HK-2 (cell line): ENCODE data around the gene G6PC3.
"Not testable (repeated sequence)": the region's sequence is repeated elsewhere in the genome, so short reads cannot be mapped to it uniquely, and the experiment has no call there.

Experiments
- DNase-seq: peaks from one replicate; pipeline ENCODE4 v3.0.0-alpha.2; 2018; ENCODE audit not compliant: unreplicated experiment

Gene G6PC3

GRCh38 chr17:44108440-44109311 lies 38.1 kb downstream of the G6PC3 start:
- no peak for DNase-seq

GRCh38 chr17:44109312-44109630 lies 38.7 kb downstream of the G6PC3 start:
- no peak for DNase-seq

- no peak for DNase-seq
Observed at GRCh38 chr17:44110011-44110686, 39.6 kb downstream of the G6PC3 start.

- peak; percentile 92 for DNase-seq
Observed at GRCh38 chr17:44110823-44111633, 40.5 kb downstream of the G6PC3 start.

GRCh38 chr17:44111777-44112176 lies 41.2 kb downstream of the G6PC3 start:
- DNase-seq: no peak

- no peak for DNase-seq
Observed at GRCh38 chr17:44112284-44113280, 42.0 kb downstream of the G6PC3 start.

- DNase-seq: no peak
Observed at GRCh38 chr17:44113382-44113781, 42.8 kb downstream of the G6PC3 start.

GRCh38 chr17:44113868-44114840 lies 43.6 kb downstream of the G6PC3 start:
- no peak for DNase-seq

- peak; percentile 38 for DNase-seq
Observed at GRCh38 chr17:44115585-44116415, 45.3 kb downstream of the G6PC3 start.

GRCh38 chr17:44117351-44117750 lies 46.8 kb downstream of the G6PC3 start:
- no peak for DNase-seq

GRCh38 chr17:44118427-44119050 lies 48.0 kb downstream of the G6PC3 start:
- no peak for DNase-seq

- DNase-seq: no peak
Observed at GRCh38 chr17:44119062-44119461, 48.5 kb downstream of the G6PC3 start.

GRCh38 chr17:44119798-44120197 lies 49.3 kb downstream of the G6PC3 start:
- no peak for DNase-seq

GRCh38 chr17:44120281-44120680 lies 49.7 kb downstream of the G6PC3 start:
- DNase-seq: not testable (repeated sequence)

GRCh38 chr17:44120851-44121605 lies 50.5 kb downstream of the G6PC3 start:
- DNase-seq: no peak

GRCh38 chr17:44121997-44122815 lies 51.7 kb downstream of the G6PC3 start:
- no peak for DNase-seq

- DNase-seq: no peak
Observed at GRCh38 chr17:44122816-44123355, 52.4 kb downstream of the G6PC3 start.
